GM12878 (cell line): Measurements from ENCODE around the gene GEMIN7. TPM values are rescaled to one million over a fixed set of nuclear protein-coding genes. Genes with fewer than 3 reads are reported as not detected.

ENCODE experiments used
- ASH2L ChIP-seq: fragments of 300-600, 200-600 bp; sonication (generic); IDR thresholded peaks from 2 replicates; pipeline ENCODE4 v1.6.1; 2017; ENCODE audit warnings: low read depth, mild to moderate bottlenecking, borderline replicate concordance
- BCL3 ChIP-seq: IDR thresholded peaks from 2 replicates; pipeline ENCODE4 v1.6.1; 2011; ENCODE audit warnings: borderline replicate concordance, low read depth, mild to moderate bottlenecking, moderate library complexity, low read length; ENCODE audit not compliant: insufficient read depth, poor library complexity, severe bottlenecking
- CREB1 ChIP-seq: IDR thresholded peaks from 2 replicates; pipeline ENCODE4 v1.6.1; 2012; ENCODE audit warnings: low read depth, mild to moderate bottlenecking, inconsistent platforms
- E2F4 ChIP-seq: IDR thresholded peaks from 2 replicates; pipeline ENCODE4 v1.6.1; 2012; ENCODE audit warnings: low read depth, low read length, improper control_type of control experiment
- E2F8 ChIP-seq: fragments of 450-650 bp; IDR thresholded peaks from 2 replicates; pipeline ENCODE4 v1.6.1; 2018; ENCODE audit warnings: mild to moderate bottlenecking, low read depth, moderate library complexity; ENCODE audit not compliant: partially characterized antibody
- HCFC1 ChIP-seq: fragments of 150-350 bp; IDR thresholded peaks from 2 replicates; pipeline ENCODE4 v1.6.1; 2014; ENCODE audit warnings: low read length
- HSF1 ChIP-seq: fragments of 150-350 bp; IDR thresholded peaks from 2 replicates; pipeline ENCODE4 v1.6.1; 2014; ENCODE audit warnings: mild to moderate bottlenecking, low read depth, low read length
- MAX ChIP-seq: IDR thresholded peaks from 2 replicates; pipeline ENCODE4 v1.6.1; 2012; ENCODE audit warnings: low read depth, low read length, improper control_type of control experiment
- NBN ChIP-seq: fragments of 450-650 bp; IDR thresholded peaks from 2 replicates; pipeline ENCODE4 v1.6.1; 2016
- NKRF ChIP-seq: fragments of 450-650 bp; conservative IDR thresholded peaks from 2 replicates; pipeline ENCODE4 v1.6.1; 2017; ENCODE audit warnings: mild to moderate bottlenecking, moderate library complexity
- RUNX3 ChIP-seq: IDR thresholded peaks from 2 replicates; pipeline ENCODE4 v1.6.1; 2012; ENCODE audit warnings: low read length, inconsistent platforms
- SIN3A ChIP-seq: IDR thresholded peaks from 2 replicates; pipeline ENCODE4 v1.6.1; 2012; ENCODE audit warnings: low read depth, low read length, improper control_type of control experiment
- SMAD5 ChIP-seq: IDR thresholded peaks from 2 replicates; pipeline ENCODE4 v1.6.1; 2016; ENCODE audit warnings: antibody characterized with exemption, low read depth
- TCF3 ChIP-seq: IDR thresholded peaks from 2 replicates; pipeline ENCODE4 v1.6.1; 2012; ENCODE audit warnings: low read depth, mild to moderate bottlenecking, low read length, borderline replicate concordance; ENCODE audit not compliant: insufficient read depth
- ZBED1 ChIP-seq: IDR thresholded peaks from 2 replicates; pipeline ENCODE4 v1.6.1; 2016; ENCODE audit warnings: borderline replicate concordance
- ZNF24 ChIP-seq: fragments of 450-650 bp; IDR thresholded peaks from 2 replicates; pipeline ENCODE4 v1.6.1; 2017; ENCODE audit warnings: antibody characterized with exemption, mild to moderate bottlenecking
- ZNF592 ChIP-seq: fragments of 450-650 bp; IDR thresholded peaks from 2 replicates; pipeline ENCODE4 v1.6.1; 2017; ENCODE audit warnings: mild to moderate bottlenecking, moderate library complexity
- polyA plus RNA-seq, 11 experiments: library from polyadenylated mRNA; depleted of rRNA in 4 of 11; unstranded in 6 of 11; stranded (reverse) in 5 of 11; fragments of >200 nt; fragmentation: Nextera tagmentation in 4 of 11; fragmentation: Illumina TruSeq in 1 of 11; extraction: Ambion mirVana in 4 of 11; extraction: Trizol in 1 of 11; gene quantifications; 1 replicate in 1 of 11; 2 replicates in 10 of 11; pipeline versions ENCODE4 v1.2.1 to v1.2.3, GENCODE V29; 2011 to 2016; ENCODE audit warnings: inconsistent platforms in 2 of 11, missing spikeins in 2 of 11, low read depth in 1 of 11
- total RNA-seq, 4 experiments: library from RNA; depleted of rRNA in 3 of 4; stranded (reverse); fragments of >200 nt in 3 of 4; fragmentation: Illumina TruSeq in 1 of 4; extraction: Trizol in 1 of 4; gene quantifications; 2 replicates each; pipeline versions ENCODE4 v1.2.1 to v1.2.3, GENCODE V29; 2013 to 2021

Gene GEMIN7
- total and polyA plus RNA-seq, 10 of the 15 experiments (the other 5 are each of a cell fraction or from before 2014, with no cell fraction given): 21.1 to 76.7 (median 44.9) TPM

GRCh38 chr19:45125975-45126493 lies 47.0 kb downstream of the GEMIN7 start (continued):
- no peak for TF ChIP-seq ZBED1
- no peak for TF ChIP-seq ZNF24
- peak; percentile 21; the same call in 1 of the 2 replicates for TF ChIP-seq MAX
- no peak for TF ChIP-seq HSF1
- no peak for TF ChIP-seq E2F4
- no peak for TF ChIP-seq SIN3A
- no peak for TF ChIP-seq HCFC1
- TF ChIP-seq BCL3: no peak
- no peak for TF ChIP-seq NKRF
- TF ChIP-seq CREB1: no peak
- TF ChIP-seq E2F8: no peak
- no peak for TF ChIP-seq TCF3
- peak; percentile 56; the same call in 1 of the 2 replicates for TF ChIP-seq NBN
- no peak for TF ChIP-seq SMAD5
- no peak for TF ChIP-seq ASH2L
- TF ChIP-seq RUNX3: no peak
- TF ChIP-seq ZNF592: no peak; the same call in 1 of the 2 replicates
